ENCODE measurements around the gene CORIN. TPM values are rescaled to one million over a fixed set of nuclear protein-coding genes. Genes with fewer than 3 reads are reported as not detected.
"Not testable (repeated sequence)": the region's sequence is repeated elsewhere in the genome, so short reads cannot be mapped to it uniquely, and the experiment has no call there.

CORIN gene
- total RNA-seq, 2 donors from 2014 or later: 0.58 to 1.5 TPM

DNA sequence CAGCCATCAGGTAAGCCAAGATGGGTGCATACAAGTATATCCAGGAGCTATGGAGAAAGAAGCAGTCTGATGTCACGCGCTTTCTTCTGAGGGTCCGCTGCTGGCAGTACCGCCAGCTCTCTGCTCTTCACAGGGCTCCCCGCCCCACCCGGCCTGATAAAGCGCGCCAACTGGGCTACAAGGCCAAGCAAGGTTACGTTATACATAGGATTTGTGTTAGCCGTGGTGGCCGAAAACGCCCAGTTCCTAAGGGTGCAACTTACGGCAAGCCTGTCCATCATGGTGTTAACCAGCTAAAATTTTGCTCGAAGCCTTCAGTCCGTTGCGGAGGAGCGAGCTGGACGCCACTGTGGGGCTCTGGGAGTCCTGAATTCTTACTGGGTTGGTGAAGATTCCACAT is 131.5 kb downstream of the CORIN start:
- DNase-seq; intact Hi-C loops (cut with DNase I, micrococcal nuclease); ATAC-seq: not testable (repeated sequence)

DNA sequence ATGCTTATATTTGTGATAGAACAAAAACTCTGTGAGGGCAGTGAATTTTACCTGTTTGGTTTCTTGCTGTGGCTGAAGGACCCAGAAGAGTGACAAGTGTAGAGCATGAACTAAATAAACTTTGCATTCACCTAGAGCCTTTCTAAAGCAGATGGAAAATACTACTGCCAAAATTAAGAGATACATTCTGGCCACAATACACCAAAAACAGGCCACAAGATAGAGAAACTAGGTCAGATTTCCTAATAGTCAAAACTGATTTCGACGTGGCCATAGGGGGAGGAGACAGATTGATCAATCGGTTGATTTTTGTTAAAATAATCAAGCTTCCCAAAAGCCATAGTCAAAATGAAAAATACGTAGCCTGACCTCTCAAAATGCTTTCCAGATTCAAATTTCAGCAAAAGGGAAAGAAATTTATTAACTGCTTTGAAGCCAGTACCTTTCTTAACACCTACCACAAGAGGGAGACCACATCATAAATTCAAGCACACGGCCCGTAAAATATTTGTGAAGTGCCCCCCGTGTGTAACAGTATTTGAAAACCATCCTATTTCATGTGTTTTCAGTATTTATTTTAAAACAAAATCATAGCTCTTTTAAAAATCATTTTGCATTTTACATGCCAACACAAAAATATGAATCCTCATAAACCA is 132.4 kb downstream of the CORIN start:
- intact Hi-C loops (cut with DNase I, micrococcal nuclease): no loop called here
- DNase-seq (no peak), ATAC-seq (no peak)

DNA sequence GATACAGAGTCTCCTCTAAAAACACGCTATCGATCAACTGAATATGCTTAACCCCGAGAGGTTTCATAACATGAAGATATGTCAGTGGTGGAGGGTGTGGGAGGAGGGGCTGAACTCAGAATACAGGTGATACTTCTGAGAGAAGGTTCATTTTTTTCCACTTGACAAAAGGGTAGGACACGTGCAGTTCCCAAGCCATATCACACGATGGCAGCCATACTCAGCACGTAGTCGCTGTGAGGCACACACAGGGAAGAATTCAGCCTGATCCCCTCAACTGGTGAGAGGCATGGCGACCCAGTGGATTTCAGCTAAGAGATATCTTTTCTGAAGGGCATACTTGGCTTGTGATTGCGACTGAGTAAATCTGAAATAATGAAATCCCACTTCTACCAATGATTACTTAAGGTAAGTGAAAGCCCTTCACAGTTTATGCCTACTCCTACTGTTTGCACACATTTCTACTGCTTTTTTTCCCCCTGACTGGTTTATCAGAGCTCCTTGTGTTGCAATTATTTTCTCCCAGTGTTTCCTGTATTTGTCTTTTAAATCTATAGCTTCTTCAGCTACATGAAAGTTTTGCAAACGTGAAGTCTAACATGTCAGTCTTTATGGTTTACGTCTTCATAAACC is 133.1 kb downstream of the CORIN start:
- peak in 1 of 2 donors; percentile 9 for DNase-seq
- peak; percentile 74 for ATAC-seq
- intact Hi-C loops (cut with DNase I, micrococcal nuclease): no loop called here

DNA sequence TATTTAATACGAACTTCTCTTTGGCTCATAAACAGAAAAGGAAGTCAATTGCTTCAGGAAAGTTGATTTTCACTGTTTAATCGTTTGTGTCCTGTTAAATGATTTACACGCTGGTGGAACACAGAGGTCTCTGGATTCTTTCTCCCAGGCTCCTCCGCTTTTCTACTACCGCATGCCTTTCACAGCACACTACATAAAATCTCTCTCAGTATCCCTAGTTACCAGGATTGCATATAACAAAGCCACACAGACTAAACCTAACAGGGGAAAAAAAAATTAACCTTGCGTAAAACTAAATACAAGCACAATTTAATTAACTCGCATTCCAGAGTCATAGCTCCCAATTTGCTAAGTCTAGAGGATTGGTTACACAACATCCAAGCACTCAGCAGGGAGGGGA is 133.9 kb downstream of the CORIN start:
- DNase-seq: no peak
- intact Hi-C loops (cut with DNase I, micrococcal nuclease): no loop called here
- no peak for ATAC-seq

DNA sequence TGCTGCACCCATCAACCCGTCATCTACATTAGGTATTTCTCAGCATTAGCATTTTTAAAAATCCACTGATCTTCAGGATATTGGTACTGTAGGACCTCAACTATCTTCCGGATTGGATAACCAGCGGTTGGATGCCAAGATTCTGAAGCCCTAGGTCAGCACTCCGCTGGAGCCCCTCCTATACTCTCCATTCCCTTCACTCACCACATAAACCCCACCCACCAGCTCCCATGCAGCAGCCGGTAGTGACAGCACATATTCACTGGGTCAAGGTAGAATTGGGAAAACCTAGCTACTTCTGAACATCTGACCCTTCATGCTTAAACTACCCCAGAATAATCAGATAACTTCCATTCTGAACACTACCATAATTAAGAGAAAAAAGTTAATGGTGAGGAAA is 134.9 kb downstream of the CORIN start:
- intact Hi-C loops (cut with DNase I, micrococcal nuclease): no loop called here
- ATAC-seq (no peak), DNase-seq (no peak)

DNA sequence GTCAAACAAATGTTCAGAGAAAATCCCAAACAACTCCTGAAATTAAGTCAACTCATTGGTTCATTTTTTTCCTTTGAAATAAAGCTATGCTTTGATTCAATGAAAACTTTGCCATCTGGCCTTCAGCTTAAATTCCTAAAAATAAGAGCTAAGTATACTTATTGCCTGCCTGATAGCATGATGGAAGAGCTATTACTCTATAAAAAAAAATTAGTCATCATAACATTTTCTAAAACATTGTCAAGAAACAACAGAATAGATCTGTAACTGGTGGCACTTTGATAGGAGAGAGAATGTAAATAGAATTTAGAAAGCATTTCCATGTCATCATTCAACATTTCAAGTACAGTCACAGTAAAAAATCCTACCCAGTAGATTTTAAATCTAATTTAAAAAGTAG is 136.6 kb downstream of the CORIN start:
- intact Hi-C loops (cut with DNase I, micrococcal nuclease): no loop called here
- DNase-seq (no peak), ATAC-seq (no peak)

DNA sequence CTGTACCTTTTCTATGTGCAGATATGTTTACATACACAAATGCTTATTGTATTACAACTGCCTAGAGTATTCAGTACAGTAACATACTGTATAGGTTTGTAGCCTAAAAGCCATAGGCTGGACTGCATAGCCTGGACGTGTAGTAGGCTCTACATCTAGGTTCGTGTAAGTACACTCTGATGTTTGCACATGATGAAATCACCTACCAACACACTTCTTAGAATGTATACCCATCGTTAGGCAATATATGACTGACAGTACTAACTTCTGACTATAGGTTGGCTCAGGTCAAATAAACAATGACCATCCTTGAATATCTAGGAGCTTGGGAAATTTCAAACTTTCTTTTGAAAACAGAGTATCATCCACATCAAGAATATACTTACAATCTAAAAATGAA is 139.0 kb downstream of the CORIN start:
- DNase-seq (no peak), ATAC-seq (no peak)
- intact Hi-C loops (cut with DNase I, micrococcal nuclease): no loop called here

DNA sequence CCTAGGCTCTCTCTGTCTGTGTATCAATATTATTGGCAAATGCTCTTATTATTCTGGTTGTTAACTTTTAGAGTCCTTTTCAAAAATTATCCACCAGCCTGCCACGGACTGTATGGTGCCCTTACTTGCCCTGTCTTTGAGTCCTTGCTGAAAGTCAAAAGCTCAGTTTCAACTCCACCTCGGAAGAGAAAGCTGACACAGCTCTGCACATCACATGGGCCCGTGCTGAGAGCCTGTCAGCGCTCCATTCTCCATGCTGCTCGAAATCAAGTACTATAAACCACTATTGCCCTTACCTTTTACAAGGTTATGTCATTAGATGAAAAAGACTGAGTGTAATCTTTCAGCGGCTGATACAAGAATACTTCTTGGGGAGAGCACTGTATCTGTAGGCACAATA is 141.0 kb downstream of the CORIN start:
- ATAC-seq (no peak), DNase-seq (no peak)
- intact Hi-C loops (cut with DNase I, micrococcal nuclease): no loop called here

DNA sequence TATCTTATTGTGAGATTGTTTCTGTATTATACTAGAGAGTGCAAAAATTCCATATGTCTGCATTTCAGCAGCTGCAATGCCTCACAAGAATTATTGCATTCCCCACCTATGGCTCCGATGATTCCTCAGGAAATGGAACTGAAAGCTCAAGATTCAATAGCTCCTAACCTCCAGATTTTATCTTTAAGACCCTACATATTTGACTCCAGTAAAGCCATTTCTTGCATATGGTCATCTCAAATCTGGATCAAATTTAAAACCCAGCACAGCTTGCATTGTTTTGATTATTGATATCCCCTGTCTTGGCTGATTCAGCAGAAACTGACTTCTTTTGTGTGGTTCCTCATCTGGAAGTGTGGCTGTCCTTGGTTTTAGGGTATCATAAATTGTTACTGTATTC is 142.6 kb downstream of the CORIN start:
- ATAC-seq (no peak), DNase-seq (no peak)
- intact Hi-C loops (cut with DNase I, micrococcal nuclease): no loop called here

DNA sequence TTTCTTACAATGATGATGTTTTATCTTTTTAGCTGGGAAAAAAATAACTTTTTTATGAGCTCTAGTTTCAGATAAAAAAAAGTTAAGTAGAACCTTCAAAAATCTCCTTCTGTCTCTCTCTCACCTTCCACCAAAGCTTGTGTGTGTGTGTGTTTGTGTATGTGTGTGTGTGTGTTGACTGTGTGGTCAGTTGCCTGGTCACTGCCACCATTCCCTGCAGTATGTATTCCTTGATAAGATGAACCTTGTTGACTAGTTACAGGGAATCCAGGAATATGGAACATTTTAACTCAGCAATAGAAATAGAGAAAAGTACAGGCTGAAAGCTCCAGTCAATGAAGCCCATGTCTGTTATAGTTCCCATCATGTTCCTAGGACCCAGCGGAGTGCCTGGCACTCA is 143.5 kb downstream of the CORIN start:
- intact Hi-C loops (cut with DNase I, micrococcal nuclease): no loop called here
- DNase-seq (no peak), ATAC-seq (no peak)

DNA sequence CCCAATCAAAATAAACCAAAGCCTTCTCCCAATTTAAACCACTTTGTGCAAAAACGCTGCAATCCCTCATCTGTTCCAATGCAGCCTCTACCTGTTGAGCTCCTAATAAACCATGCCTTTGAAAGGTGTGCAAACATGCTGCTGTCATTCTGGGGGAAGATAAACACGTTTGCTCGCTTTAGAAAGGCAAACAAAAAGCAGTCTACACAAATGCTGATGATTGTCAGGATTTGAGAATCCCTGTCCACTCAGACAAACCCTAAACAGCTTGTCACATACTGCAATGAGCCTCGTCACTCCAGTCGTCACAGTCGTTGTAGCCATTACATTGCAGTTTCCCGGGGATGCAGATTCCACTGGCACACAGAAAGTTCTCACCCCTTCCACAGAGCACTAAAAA is 145.2 kb downstream of the CORIN start:
- ATAC-seq: no peak
- intact Hi-C loops (cut with DNase I, micrococcal nuclease): no loop called here

DNA sequence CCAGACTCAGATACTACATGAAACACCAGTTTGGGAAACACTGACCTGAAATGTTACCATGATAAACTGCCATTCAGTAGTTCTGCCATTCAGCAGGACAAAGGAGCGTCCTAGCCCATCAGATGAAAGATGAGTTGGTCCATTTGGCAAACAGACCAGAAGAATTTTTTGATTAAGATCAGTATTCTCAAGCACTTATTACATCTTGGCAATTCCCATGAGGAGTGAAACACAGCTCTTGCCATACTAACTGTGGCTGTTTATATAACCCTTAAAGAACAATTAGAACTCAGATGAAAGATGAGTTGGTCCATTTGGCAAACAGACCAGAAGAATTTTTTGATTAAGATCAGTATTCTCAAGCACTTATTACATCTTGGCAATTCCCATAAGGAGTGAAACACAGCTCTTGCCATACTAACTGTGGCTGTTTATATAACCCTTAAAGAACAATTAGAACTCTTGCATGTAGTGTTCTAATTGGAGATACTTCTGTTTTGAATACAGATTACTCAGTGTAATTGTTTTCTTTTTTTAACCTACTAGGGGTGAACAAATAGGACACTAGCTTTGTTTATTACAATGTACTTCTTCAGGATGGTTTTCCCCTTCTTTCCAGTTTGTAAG is 146.0 kb downstream of the CORIN start:
- ATAC-seq; DNase-seq; intact Hi-C loops (cut with DNase I, micrococcal nuclease): not testable (repeated sequence)

More for the DNA sequence above, 145.2 kb downstream of the CORIN start:
- no peak for DNase-seq

DNA sequence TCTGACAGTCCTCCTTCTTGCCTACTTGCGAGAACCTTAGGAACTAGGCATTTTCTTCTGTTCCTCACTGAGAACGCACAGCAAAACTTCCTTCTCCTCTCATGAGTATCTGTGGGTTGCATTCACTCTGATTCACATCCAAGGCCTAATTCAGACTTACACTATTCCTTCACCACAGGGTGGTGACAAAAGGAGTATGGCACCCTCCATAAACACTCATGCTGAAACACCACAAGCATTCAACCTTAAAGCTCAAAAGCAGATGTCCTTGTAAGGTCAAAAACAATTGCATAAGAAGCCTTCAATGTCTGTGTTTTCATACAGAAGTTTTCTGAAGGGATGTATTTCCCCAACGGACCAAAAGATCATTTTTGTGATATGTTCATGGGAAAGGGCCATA is 147.3 kb downstream of the CORIN start:
- intact Hi-C loops (cut with DNase I, micrococcal nuclease): no loop called here
- DNase-seq (no peak), ATAC-seq (no peak)

DNA sequence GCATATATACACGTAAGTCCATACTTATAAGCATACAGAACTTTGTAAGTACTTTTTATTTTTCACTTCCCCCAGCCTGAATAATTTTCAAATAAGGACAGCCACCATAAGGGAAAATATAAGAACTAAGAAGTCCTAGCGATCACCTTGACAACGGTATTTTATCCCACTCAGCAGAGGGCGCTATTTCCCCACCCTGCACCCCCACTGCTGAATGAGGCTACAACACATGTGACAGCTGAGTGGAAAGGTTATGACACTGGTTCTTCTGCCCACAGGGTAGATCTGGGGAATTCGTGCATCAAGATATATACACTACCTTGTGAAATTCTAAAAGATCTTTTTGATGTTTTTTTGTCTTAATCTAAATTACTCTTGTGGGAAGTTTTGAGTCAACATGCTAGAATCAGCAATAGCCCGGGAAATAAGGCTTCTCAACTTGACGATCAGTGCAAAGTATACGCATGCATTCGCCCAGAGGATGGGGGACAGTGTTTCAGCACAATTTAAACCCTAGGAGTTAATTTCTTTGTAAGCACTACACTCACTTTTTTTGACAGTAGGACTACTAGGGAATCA is 151.5 kb downstream of the CORIN start:
- intact Hi-C loops (cut with DNase I, micrococcal nuclease): loop anchor here in 1 of 2 donors (10.0 kb wide), 1 partner anchor 248 kb away; no protein-coding TSS in a partner anchor
- ATAC-seq: peak; percentile 77
- DNase-seq: peak; percentile 29 to 50

DNA sequence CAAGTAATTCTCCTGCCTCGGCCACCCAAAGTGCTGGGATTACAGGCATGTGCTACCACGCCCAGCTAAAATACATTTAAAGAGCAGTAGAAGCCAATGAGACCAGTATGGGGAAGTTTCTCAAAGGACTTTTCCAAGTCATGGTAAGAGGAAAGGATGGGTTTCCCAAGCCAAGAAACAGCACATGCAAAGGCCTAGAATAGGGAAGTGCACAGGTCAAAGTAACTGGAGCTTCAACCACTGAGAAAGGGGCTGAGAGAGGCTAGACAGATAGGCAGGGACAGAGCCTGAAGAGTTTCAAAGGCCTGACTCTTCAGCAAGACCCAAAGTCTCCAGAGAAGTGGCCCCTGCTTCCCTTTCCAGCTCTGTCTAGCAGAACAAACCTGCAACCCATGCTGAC is 162.1 kb downstream of the CORIN start:
- intact Hi-C loops (cut with DNase I, micrococcal nuclease): no loop called here
- no peak for DNase-seq
- no peak for ATAC-seq

DNA sequence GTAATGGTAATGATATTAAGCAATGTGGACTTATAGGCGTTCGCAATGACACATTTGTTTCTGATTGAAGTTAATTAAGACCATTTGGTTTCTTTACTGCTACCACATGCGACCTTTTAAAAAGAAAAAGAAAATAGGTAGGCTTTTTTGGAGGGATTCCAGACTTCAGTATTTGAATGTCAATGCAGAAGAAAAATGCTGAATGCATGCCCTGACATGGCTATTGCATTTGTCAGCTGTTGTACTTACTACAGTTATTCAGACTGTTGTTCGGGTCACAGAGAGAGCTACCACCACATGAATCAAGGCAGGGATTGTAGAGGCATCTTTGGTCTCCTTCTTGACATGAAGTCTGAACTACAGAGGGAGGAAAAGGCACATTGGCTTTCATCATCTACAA is 163.7 kb downstream of the CORIN start:
- DNase-seq (no peak), ATAC-seq (no peak)
- intact Hi-C loops (cut with DNase I, micrococcal nuclease): no loop called here

DNA sequence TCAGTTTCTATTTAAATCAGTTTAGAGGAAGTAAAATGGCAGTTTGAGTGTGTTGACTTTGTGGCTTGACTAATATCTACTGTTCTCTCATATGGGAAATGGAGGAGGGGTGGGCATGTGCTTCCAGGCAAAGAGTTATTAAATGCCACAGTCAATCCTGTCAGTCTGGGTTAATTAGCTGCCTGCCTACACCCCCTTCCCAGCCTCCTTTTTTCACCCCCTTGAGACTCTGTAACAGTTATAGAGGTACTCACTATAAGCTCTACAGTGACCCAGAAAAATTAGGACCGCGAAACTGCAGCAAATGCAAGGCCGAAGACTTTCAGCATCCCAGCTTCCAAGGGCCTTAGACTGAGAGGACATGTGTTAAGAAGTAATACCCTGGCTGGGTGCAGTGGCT is 165.2 kb downstream of the CORIN start:
- intact Hi-C loops (cut with DNase I, micrococcal nuclease): no loop called here
- no peak for ATAC-seq
- DNase-seq: no peak

DNA sequence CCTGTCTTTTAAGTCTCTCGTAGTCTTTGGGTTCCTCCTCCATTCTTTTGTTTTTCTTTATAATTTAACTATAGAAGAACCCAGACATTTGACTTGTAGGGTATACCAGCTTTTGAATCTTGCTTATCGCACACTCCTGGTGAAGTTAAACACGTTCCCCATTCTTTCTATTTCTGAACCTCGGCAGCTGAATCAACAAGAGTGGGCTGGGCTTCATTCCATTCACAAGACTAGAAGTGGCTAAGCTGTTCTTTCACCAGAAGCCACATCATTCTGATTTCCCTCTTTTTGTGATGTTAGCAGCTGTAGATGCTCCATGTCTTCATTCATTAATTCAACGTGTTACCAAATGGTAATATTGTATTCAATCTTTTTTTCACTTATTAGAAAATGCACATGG is 167.9 kb downstream of the CORIN start:
- intact Hi-C loops (cut with DNase I, micrococcal nuclease): no loop called here
- no peak for DNase-seq
- no peak for ATAC-seq

DNA sequence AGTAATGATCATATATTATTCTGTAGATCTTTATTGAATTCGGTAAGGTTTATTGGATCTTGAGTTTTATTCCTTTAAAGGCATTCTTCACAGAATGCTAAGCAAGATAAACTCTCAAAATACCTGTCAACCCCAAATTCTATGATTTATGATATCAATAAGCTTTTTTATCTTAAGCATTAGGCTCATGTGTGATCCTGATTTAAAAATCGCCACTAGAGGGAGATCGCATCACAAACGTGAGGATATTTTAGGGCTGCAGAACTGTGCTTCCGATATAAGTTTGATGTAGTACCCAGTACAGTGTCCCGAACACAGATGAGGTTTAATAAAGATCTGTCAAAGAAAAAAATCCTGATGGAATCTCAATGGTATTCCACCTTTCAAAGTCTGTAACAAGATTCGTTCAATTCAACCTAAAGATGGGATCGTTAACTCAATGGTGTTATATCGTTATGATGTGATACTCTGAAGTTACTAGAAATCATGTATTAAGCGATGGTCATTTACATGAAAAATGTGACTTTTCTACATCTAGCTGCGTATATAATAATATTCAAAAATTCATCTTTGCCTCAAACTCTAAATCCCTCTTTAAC is 169.0 kb downstream of the CORIN start:
- ATAC-seq (peak; percentile 49), DNase-seq (no peak)
- intact Hi-C loops (cut with DNase I, micrococcal nuclease): no loop called here

DNA sequence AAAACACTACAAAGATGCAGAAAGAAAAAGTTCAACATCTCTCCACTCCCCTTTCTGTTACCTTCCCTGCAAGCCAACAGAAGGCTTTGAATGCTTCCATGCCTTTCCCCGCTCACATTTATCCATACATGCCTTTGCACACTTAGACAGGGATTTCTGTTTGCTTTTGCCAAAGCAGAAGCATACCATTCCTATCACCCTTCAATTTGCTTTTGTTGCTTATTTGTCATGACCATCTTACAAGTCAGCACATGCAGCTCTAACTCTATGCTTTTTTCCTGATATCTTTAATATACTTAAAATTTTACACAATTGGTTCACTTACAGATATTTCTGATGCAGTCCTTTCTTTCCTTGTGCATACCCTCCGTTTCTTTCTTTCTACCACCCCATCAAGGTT is 169.6 kb downstream of the CORIN start:
- intact Hi-C loops (cut with DNase I, micrococcal nuclease): no loop called here
- DNase-seq (no peak), ATAC-seq (no peak)

All from left colon (tissue), 2 donors.